Measurements from ENCODE around the gene USP3.
A peak's percentile ranks its signal among the peaks of the same experiment; 100 is the strongest.

USP3 gene

DNA sequence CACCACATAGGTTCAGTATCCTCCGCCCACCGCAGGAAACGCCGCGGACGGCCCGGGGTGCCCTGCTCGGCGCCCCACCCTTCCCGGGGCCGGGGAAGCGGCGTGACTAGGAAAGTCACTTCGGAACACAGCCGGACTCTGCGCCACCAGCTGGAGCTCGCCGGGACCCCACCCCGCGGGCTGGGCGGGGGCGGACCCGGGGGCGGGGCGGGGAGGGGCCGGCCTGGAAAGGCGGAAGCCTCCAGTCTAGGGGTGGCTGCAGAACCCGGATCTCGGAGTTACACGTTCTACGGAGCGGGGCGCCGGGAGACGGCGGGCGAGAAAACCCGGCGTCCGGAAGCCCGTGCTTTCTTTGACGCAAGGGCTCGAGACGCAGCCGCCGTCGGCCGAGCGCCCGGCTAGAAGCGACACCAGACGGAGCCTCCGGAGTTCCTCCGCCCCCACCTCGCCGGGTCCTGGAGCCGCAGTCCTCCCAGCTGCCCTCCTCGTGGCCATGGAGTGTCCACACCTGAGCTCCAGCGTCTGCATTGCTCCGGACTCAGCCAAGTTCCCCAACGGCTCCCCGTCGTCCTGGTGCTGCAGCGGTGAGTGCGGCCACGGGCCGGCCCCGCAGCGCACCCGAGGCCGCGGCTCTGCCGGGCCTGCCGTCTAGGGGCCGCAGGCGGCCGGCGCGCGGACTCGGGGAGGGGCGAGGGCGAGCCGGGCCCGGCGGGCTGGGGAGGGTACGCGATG lies at the start of gene USP3:
Gene USP3 (plus strand): TSS at position 347 of the 732 bp plus-strand sequence. CDS start 147 bp downstream, at position 494.
- DNase-seq, result peak; percentile 72 to 77

DNA sequence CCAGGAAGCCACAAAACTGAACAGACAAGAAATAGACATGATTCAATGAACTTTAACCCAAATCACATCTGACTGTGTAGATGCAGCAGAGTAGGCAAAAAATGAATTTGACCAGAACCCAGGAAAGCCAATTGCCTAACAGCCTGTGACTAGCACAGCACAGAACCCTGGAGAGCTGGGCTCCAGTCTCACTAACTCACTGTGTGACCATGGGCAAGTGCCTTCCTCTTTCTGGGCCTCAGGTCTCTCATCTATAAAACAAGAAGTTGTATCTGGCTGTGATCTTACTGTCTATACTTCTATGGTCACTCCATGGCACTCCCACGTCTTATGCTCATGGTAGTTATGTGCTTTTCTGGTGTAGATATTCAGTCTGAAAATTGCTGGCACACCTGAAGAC lies 48.1 kb upstream of the USP3 start:
- DNase-seq, result no peak

GRCh38 chr15:63457379-63457778 lies 47.0 kb upstream of the USP3 start:
- DNase-seq, result no peak

DNA sequence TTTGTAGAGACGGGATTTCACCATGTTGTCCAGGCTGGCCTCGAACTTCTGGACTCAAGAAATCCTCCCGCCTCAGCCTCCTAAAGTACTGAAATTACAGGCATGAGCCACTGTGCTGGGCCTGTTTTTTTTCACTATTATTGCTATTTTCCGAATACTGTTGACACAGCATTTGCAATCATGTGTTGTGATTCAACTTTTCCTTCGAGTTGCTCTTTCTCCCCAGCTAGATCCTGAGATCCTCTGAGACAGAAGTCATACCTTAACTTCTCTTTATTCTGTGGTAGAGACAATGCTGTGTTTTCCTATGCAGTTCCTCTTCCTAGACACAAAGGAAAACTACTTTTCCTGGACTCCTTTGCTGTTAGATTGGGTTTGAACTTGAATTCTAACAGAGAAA lies 46.4 kb upstream of the USP3 start:
- no peak for DNase-seq

GRCh38 chr15:63458794-63459395 lies 45.5 kb upstream of the USP3 start:
- DNase-seq, result no peak

DNA sequence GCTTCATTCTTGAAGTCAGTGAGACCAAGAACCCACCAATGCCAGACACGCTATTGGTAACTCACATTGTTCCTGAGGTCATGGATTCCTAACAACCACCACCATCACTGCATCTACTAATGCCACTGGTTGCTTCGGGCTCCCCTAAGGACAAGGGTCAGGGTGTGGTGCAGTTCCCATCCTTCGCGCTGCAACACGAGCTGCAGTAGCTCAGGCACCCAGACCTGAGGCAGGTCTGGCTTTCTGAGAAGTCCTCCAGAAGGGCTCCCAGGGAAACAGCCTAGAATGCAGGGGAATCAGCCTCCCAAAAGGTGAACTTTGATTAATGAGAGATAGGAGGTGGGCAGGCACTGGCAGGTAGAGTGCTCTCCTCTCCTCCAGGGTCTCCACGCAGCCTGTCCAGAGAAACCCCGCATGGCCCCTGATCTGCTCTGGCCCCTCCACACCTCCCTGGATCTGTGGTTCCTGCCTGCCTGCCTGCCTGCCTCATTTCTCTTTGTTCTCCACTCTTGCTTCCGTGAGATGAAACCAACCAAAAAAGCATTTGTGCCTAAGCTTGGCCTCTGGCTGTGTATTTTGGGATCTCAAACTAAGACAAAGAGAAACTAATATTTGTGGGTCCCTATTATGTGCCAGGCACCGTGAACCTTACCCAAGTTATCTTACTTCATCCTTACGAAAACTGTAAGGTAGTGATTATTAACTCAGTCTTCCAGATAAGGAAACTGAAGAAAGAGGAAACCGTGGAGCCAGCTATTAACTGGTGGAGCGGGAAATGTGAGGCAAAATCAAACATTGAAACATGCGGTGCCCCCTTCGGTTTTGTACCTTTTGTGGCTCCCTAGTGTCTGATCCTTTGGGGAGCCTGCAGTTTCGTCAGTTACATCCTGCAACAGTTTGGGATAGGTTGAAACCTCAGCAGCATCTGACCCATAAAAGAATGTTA lies 43.9 kb upstream of the USP3 start:
- DNase-seq, result no peak

DNA sequence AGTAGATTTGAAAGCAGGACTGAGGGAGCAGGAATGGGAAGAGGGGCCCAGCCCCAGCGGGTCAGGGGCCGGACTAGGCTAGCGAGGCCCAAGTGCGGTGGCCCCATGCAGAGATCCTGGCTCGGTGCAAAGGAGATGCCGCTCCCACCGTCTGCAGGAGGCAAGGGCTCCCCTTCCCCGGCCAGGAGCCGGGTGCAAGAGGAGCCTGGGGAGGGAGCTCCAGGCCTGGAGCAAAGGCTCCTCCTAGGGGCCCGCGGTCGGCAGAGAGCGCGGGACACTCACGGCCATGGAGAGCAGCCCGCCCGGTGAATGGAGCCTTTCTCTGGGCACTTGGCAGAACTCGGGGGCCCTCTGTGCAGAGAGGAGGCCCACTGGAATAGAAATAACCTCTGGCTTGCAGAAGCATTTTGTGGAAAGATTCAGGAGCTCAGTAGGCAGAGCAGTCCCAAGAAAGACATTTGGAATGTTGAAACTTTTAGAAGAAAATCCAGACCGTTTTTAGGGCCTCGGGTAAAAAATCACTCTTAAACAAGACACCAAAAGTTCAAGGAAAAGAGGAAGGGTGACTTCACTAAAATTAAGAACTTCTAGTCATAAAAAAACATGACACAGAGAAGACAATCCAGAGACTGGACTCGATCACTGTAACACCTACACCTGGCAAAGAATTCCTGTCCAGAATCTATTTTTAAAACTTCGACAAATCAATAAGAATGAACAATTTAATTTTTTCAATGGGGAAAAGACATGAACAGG lies 43.0 kb upstream of the USP3 start:
- no peak for DNase-seq

GRCh38 chr15:63462088-63462487 lies 42.3 kb upstream of the USP3 start:
- DNase-seq, result no peak

- no peak for DNase-seq
Measured at GRCh38 chr15:63463036-63463435, 41.4 kb upstream of the USP3 start.

GRCh38 chr15:63463793-63464192 lies 40.6 kb upstream of the USP3 start:
- DNase-seq, result no peak

DNA sequence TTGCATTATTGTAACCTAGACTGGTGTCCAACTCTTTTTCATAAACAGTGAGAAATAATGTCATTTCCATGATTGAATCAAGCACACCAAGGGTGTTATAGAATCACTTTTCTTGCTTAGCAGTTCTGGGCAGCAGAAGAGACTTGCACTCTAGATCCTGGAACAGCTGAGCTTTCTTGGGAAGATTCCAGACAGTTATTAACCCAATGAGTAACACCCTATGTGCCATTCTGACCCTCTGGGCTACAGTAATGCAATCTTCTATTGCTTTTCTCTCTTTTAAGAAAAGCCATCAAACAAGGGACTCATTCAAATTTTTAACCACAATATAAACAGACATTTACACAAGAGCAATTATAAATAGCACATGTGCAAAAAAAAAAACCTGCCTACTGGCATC lies 39.3 kb upstream of the USP3 start:
- DNase-seq, result no peak

DNA sequence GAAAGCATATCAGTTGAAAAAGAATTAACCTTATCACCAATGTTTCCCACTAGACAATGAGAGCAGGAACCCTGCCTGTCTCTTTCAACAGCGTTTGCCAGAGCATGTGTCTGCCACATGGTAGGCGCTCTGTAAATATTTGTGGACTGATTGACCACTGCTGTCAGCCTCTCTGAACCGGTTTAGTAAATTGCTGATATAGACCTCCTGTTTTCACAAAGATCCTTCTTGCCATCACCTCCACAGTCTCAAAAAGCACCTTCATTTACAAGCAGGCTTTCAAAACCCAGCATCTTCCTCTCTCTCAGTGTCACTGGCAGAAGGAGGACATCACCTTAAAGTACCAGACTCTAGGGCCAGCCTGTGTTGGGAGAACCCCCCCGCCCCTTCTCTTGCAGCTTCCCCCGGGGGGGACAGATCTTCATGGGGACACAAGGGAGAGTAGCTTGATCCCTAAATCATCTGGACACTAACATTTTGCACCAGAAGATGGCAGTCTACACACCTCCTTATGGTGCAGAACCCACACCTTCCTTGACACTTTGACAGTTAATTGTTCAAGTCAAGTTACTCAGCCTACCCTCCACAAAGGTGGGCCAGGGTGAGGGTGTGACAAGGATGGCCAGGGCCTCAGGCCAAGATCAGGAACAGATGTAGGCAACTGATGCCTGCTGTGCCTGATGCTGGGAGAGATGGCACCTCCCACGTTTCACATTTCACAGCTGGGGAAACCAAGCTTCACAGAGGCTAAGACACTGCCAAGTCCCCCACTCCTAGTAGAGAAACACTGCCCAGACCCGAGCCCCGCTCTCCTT lies 37.8 kb upstream of the USP3 start:
- DNase-seq, result peak in 1 of 2 experiments; percentile 10

- DNase-seq, result no peak
Measured at GRCh38 chr15:63469190-63469589, 35.2 kb upstream of the USP3 start.

DNA sequence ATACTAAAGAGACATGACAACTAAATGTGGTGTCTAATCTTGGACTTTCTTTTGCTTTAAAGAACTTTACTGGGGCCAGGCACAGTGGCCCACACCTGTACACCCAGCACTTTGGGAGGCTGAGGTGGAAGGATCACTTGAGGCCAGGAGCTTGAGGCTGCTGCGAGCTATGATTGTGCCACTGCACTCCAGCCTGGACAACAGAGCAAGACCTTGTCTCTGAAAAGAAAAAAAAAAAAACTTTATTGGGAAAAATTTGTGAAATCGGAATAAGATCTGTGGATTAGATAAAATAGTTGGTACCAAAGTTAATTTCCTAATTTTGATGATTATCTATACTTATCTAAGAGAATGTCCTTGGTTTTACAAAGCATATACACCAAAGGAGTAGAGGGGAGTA lies 34.4 kb upstream of the USP3 start:
- DNase-seq, result no peak

DNA sequence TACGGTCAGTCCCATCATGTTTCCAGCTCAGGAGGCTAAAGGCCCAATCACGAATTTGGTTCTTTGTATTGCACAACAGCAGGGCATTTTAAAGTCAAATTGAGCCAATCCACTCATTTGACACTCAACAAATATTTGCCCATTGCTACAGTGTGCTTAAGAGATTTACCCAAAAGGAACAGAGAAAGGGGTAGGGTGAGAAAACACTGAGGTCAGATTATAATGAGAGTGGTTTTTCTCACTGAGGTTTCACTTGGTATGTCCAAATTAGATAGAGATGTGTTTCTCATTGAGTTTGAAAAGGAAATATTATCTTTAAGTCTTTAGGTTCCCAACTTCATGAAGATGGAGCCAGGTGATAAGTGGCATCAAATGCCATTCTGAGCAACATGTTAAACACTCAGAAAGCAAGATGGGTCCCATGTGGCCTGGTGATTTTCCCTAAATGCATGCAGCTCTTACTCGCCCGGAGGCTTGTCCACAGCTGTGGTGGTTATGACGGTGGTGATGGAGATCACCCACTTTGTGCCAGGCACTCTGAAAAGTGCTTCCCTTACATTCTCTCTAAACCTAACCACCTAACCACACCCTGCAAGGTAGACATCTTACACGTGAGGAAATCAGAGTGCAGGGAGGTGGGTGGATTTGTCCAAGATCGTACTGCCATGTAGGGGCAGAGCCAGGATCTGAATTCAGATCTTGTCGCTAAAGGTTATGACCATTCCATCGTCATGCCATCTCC lies 31.2 kb upstream of the USP3 start:
- DNase-seq, result peak in 1 of 2 experiments; percentile 51

DNA sequence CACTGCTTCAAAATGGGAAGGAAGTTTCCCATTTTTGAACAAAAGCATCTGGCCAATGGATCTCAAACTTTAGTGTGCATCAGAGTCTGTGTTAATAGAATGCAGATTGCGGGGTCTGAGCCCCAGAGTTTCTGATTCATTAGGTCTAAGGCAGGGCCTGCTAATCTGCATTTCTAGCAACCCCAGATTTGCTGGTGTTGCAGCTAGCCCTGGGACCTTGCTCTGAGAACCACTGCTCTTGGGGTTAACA lies 30.7 kb upstream of the USP3 start:
- DNase-seq, result no peak

- no peak for DNase-seq
Measured at GRCh38 chr15:63473999-63474809, 30.2 kb upstream of the USP3 start.

DNA sequence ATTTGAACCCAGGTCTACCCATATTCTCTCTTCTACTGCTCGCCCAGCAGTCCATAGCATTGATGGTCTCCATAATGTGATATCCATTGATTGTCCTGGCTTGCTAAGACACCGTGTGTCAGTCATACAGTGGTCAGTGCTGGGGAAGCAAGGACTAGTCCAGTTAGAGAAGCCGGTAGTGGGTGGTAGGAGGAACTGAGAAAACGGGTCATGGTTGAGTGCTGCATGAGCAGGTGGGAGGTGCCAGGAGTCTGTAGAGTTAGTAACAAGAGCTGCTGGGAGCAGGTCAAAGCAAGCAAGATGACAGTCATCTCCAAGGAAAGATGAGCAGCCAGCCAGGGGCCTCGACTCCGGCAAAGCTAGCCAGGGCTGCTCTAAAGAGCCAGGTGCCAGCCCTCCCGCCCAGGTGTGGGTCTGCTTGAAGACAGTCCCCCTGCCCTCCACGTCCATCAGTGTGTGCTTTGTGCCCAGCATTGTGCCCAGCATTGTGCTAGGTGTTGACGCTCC lies 29.5 kb upstream of the USP3 start:
- no peak for DNase-seq

DNA sequence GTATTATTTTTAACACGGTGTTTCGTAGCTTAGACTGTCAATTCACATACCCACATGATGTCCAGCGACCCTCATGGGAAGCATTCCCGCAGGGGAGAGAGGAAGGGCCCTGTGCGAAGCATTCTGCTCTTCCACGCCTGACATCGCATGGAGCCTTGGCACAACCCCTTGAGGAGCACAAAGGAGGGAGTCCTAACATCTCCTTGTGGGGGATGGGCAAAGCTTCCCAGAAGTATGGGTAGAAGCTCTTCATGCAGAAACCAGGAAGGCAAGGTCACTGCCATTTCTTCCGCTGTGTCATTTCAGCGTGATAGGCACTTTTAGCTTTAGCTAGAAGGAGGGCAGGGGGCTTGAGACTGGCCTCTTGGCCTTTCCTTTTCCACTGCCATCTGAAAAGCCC lies 28.7 kb upstream of the USP3 start:
- no peak for DNase-seq

GRCh38 chr15:63476229-63476632 lies 28.2 kb upstream of the USP3 start:
- no peak for DNase-seq

Measured in NCI-H187 (cell line).